Hindlimb muscle (tissue), 1 donor: Measurements from ENCODE around the gene OR2B2. TPM values are rescaled to one million over a fixed set of nuclear protein-coding genes. Genes with fewer than 3 reads are reported as not detected.
A peak's percentile ranks its signal among the peaks of the same experiment; 100 is the strongest.
"Not testable (repeated sequence)": the region's sequence is repeated elsewhere in the genome, so short reads cannot be mapped to it uniquely, and the experiment has no call there.

Experiments used
- DNase-seq: peaks from one replicate; pipeline ENCODE4 v3.0.0-alpha.2; 2013
- polyA plus RNA-seq: library from polyadenylated mRNA; unstranded; fragments of 120-200 nt; gene quantifications from one replicate; pipeline ENCODE4 v1.2.1, GENCODE V29; 2013; ENCODE audit not compliant: insufficient read length

The OR2B2 gene
- polyA plus RNA-seq, result not detected

DNA sequence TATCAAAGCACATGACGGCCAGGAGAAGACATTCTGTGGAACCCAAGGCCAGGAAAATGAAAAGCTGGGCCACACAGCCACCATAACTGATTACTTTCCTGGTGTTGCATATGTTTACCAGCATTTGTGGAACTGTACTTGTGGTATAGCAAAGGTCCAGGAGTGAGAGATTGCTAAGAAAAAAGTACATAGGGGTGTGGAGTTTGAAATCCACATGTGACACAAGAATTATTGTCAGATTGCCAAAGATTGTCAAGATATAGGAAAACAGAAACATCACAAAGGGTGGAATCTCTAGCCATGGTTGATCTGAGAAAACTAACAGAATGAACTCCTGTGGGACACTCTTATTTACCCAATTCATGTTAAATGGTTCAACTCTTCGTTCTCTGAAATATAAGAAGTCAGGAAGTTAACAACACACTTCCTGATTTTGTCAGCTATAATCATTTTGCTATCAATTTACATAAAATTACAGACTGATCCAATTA, at the start of gene OR2B2:
TSS of gene OR2B2 (minus strand) at position 441 of the 491 bp plus-strand sequence. CDS start at position 364, 77 bp downstream.
- no peak for DNase-seq

DNA sequence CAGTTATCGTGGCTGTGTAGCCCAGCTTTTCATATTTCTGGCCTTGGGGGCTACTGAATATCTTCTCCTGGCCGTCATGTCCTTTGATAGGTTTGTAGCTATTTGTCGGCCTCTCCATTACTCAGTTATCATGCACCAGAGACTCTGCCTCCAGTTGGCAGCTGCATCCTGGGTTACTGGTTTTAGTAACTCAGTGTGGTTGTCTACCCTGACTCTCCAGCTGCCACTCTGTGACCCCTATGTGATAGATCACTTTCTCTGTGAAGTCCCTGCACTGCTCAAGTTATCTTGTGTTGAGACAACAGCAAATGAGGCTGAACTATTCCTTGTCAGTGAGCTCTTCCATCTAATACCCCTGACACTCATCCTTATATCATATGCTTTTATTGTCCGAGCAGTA, 45.3 kb upstream of the OR2B2 start:
- no peak for DNase-seq

DNA sequence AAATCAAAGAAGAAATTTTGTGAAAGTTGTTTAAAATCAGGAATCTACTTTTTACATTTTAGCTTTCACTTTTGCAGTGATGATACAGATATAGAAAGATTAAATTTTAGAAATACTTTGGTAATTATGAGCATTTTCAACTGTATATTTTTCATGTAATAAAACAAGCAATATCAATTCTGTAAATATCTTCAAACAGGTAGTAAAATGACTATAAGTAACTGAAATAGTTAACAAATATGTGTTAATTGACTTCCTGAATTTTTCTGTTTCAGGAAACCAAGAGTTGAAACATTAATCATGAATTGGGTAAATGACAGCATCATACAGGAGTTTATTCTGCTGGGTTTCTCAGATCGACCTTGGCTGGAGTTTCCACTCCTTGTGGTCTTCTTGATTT, 44.7 kb upstream of the OR2B2 start, which contains the start of gene OR2B6:
TSS of gene OR2B6 (plus strand) at position 301 of the 400 bp plus-strand sequence. CDS start at position 301, 0 bp downstream.
- no peak for DNase-seq

DNA sequence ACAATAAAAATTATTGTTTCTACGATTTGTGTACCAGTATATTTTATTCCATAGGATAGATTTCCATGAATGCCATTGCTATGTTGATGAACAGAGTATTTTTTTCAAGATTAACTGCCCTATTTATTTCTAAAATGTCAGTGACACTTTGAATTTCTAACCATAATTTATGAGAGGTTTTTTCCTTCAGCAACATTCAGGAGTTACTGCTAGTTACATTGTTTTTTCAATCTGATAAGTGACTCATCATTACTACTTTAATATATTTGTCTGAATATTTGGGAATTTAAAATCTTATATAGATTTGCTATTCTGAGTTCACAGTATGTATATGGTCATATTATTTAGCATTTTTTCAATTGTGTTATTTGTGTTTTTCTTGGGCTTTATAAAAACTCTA, 38.8 kb upstream of the OR2B2 start:
- DNase-seq, result no peak

DNA sequence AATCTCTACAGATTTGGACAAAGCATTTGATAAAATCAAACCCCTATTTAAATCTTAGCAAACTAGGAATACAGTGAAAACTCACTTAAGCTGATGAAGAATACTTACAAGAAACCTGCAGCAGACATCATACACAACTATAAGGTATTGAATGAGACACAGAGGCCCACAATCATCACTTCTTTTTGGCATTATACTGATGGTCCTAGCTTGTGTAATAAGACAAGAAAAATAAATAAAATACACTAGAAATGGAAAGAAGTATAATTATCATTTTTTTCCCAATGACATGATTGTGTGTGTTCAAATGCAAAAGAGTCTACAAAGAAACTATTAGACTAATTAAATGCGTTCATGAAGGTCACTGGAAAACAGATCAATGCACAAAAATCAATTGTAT, 36.0 kb upstream of the OR2B2 start:
- DNase-seq, result no peak

DNA sequence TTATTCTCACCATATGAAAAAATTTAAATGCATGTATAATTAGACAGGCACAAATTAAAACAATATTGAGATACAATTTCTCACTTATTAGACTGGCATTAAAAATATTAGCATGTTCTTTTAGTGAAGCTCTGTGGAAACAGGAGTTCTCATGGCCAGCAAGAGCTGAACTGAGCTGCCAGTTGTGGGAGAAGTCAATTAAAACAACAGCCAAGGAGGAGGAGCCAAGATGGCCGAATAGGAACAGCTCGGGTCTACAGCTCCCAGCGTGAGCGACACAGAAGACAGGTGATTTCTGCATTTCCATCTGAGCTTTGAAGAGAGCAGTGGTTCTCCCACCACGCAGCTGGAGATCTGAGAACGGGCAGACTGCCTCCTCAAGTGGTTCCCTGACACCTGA, 30.9 kb upstream of the OR2B2 start:
- not testable (repeated sequence) for DNase-seq

DNA sequence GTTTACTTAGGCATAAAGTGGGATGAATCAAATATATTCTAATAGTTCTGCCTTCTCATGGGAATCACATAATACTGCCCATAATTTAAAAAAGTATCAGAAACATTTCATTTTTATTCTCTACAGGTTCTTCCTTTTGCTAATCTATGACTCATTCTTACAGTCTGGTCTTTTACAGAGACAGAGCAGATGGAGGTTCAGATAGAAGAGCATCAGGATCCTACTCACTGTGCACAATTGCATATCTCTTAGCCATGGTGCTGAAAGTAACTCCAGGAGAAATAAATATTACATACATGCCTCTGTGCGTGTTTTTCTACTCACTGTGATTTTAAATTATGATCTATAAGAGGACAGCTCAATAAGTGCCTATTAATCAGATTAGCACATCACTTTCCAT, 28.6 kb upstream of the OR2B2 start:
- no peak for DNase-seq

DNA sequence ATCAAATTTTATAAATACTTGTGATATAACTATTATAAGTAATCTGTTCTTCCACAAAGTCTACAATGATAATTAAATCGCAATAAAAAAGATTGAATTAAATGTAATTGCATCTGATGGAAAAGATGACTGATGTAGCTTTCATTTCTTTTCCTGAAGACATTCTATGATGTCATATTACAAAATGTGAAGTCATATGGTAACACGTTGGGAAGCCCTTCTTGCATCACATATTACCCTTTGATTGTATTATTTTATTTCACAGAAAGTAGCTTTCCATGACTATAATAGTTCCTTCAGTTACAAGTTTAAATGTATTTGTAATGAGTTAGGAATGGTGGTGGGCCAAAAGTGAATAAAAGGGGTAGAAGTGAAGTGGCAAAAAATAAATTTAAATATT, 19.0 kb upstream of the OR2B2 start:
- DNase-seq, result no peak

DNA sequence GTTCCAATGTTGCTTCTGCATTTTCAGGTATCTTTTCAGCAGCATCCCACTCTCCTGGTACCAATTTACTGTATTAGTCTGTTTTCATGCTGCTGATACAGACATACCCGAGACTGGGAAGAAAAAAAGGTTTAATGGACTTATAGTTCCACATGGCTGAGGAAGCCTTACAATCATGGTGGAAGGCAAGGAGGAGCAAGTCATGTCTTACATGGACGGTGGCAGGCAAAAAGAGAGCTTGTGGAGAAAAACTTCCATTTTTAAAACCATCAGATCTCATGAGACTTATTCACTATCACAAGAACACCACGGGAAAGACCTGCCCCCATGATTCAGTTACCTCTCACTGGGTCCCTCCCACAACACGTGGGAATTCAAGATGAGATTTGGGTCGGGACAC, 17.7 kb upstream of the OR2B2 start:
- DNase-seq, result not testable (repeated sequence)

DNA sequence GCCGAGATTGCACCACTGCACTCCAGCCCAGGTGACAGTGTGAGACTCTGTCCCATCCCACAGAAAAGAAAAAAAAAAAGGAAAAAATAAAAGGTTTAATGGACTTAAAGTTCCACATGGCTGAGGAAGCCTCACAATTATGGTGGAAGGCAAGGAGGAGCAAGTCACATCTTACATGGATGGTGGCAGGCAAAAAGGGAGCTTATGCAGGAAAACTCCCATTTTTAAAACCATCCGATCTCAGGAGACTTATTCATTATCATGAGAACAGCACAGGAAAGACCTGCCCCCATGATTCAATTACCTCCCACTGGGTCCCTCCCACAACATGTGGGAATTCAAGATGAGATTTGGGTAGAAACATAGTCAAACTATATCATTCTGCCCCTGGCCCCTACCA, 15.8 kb upstream of the OR2B2 start:
- DNase-seq, result not testable (repeated sequence)

DNA sequence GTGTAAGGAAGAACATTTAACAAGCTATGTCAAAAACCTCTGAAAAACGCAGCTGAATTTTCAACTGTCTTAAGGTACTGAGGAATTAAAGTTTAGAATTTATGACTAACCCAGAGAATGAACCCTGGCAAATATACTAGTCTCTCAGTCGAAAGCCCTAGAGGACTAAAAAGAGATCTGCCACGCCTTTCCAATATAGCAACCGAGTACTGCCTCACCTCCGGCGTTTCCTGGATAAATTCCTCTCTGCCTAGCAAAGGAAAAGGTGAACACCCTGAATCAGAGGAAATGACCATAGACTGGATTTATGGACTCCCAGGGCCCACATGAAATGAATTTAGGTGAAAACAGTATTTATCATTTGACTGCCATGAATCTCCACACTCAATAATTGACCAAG, 12.0 kb upstream of the OR2B2 start:
- DNase-seq, result no peak

DNA sequence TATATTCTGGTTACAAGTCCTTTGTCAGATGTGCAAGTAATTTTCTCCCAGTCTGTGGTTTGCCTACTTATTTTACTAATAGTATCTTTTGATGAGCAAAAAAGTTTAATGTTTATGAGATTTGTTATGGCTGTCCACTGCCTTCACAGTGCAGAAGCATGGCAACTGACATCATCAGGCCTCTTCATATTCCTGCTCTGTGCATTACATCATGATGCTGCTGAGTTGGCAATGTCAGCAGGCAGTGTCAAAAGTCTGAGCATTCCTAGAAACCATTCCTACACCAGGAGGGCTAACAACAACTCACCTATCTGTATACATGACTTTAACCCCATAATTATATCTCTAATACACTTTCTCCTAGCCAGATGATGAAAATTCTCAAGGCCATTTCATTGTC, 10.8 kb upstream of the OR2B2 start:
- DNase-seq, result no peak

DNA sequence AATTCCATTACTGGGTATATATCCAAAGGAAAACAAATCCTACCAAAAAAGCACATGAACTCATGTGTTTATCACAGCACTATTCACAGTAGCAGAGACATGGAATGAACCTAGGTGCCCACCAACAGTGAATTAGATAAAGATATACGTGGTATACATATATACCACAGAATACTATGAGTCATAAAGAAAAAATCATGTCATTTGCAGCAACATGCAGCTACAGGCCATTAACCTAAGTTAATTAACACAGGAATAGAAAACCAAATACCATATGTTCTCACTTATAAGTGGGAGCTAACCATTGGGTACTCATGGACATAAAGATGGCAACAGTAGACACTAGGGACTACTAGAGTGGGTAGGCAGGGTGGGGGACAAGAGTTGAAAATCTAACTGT, 4.2 kb downstream of the OR2B2 start:
- no peak for DNase-seq

DNA sequence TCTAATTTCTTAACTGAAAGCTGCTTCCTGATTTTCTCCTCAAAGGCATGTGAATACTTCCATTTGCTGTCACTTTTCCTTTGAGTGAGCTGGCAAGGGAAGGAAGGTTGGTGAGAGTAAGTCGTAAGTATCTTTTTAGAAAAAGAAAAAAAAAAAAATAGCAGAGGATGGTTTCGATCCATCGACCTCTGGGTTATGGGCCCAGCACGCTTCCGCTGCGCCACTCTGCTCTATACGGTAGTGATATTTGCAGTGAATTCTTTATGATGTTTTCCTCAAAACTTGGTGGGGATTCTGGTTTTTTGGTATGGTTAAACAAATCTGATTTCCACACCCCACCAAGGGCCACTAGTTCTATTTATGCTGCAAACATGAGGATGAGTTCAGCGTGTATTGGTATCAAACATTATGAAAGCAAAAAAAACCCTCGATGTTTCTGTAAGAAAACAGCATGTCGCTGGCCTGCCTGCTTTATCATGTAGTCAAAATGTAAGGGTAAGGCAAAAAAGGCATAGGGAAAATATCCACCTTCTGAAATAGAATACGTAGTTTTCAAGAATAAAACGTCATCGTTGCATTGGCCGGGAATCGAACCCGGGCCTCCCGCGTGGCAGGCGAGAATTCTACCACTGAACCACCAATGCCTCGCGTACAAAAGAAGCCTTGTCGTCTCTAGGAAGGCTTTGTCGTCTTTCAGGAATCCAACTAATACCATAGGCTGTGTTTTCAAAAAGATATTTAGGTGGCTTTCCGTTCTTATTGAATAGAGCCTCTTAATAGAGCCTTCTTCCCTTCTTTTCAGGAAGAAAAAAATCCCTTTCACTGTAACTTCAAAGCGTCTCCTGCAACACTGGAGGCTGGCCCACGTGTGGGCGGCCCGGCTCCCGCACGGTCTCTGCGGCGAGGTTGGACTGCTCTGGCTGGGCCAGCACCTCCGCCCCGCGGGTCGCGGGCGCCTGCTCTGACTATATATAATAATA, 9.6 kb downstream of the OR2B2 start:
- peak; percentile 92 for DNase-seq

DNA sequence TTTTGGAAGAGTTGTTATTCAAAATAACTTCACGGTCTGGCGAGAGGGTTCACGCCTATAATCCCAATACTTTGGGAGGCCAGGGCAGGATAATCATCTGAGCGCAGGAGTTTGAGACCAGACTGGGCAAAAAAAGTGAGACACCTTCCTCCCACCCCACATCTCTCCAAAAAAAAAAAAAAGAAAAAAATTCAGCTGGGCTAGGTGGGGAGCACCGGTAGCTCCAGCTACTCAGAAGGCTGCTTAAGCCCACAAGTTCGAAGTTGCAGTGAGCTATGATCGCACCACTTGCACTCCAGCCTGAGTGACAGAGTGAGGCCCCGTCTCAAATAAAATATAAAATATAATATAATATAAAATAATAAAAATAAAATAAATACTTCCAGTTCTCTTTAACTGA, 10.4 kb downstream of the OR2B2 start:
- DNase-seq, result no peak

DNA sequence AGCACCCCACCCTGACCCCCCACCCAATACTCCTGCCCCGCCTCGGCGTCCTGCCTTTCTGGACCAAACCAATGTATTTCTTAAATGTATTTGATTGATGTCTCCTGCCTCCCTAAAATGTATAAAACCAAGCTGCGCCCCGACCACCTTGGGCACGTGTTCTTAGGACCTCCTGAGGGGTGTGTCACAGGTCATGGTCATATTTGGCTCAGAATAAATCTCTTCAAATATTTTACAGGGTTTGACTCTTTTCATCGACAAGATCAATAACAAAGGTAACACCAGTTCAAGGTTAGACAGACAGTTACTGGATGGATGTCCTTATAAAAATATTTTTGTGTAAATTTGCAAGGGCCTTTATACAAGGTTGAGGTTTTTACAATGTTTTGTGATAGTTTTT, 12.0 kb downstream of the OR2B2 start:
- not testable (repeated sequence) for DNase-seq

DNA sequence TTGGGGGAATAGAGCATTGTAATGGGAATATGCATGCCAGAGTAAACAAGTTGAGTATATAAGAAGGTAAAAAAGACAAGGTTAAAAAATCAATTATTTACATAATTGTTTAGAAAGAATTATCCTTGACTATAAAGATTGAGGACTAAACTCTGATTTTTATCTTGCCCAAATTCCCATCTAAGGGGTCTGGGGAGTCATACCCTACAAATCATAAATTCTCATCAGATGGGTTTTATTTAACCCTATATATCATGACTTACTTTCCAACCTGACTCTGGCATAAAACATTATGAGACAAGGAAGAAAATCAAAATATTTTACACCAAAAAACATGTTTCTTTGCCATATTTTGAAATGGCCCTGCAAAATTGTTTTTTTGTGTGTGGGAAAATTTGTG, 12.7 kb downstream of the OR2B2 start:
- no peak for DNase-seq

DNA sequence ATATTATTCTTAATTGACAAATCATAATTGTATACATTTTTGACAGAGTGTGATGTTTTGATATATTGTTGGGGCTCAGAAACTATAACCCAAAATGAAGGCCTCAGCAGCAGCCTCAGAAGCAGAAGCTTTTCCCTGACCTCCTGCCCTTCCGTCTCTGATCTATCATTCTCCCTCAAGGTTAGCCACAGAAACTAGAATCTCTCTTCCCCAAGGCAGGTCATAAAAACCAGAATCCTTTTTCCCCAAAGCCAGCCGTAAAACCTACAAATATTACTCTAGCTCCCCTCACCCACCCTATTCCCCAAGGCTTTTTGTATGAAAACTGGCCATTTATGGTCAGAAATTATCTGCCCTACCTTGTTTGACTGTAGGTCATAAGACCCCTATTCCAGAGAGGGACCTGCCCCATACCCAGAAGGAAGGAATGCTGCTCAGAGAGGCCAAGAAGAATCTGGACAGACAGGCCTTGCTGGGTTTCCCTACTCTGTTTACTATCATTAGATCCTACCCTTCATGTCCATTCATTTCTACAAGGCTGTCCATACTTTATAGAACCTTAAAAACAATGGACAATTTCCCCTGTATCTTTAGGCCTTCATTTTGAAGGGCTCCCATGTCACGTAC, 14.5 kb downstream of the OR2B2 start:
- DNase-seq, result no peak

DNA sequence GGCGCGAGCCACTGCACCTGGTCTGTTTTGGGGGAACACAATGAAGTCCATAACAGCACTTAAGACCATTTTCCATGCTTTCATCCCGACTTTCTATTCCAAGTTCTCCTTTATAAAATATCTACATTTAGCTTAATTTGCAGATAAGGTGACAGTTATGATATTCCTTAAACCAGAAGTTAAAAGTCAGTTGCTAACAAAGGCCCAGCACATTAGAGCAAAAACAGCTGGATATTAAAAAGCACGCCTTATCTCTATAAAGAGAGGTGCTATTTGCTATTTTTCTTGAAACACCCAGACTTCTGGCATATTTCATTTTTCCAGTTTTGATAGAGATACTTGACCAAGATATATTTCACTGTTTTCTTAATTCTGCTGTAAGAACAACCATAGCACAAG, 15.8 kb downstream of the OR2B2 start:
- no peak for DNase-seq

DNA sequence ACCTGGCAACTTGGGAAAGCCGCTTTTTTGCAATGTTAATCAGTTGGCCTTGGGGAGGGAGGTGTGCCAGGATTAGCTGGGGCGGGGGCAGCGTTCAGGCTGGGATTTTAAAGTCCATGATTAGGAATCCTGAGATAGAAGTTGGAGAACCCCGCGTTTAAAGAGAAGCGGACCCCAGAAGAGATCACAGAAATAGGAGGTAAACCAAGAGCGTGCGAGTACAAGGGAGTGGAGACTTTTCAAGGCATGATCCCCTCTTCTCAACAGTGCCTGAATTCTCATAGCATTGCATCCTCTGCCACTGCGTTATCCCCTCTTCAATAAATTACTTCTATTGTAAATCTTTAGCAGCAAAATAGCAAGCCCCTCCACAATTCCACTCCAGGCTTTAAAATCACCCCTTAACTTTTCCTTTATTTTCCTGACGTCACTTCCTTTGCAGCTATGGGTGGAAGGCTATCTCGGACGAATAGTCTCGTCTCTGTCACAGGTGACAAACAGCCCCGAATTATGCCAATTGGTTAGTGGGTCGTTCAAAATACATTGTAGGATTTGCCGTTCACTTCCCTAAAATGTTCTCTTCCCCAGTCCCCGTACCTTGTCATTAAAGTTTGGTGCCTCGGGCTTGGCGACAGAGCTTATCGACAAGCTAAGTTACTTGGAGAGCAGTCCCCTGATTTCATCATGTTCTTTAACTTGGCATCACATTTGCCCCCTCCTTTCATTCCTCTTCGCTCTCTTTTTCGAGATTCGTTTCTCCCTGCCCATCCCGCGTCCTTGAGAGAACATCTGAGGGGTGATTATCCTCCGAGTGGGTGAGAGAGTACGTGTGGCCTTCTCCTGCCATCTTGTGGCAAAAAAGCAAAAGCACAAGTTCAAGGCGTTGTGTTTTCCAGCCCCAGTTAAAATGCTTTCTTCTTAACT, 17.1 kb downstream of the OR2B2 start:
- DNase-seq, result peak; percentile 84

DNA sequence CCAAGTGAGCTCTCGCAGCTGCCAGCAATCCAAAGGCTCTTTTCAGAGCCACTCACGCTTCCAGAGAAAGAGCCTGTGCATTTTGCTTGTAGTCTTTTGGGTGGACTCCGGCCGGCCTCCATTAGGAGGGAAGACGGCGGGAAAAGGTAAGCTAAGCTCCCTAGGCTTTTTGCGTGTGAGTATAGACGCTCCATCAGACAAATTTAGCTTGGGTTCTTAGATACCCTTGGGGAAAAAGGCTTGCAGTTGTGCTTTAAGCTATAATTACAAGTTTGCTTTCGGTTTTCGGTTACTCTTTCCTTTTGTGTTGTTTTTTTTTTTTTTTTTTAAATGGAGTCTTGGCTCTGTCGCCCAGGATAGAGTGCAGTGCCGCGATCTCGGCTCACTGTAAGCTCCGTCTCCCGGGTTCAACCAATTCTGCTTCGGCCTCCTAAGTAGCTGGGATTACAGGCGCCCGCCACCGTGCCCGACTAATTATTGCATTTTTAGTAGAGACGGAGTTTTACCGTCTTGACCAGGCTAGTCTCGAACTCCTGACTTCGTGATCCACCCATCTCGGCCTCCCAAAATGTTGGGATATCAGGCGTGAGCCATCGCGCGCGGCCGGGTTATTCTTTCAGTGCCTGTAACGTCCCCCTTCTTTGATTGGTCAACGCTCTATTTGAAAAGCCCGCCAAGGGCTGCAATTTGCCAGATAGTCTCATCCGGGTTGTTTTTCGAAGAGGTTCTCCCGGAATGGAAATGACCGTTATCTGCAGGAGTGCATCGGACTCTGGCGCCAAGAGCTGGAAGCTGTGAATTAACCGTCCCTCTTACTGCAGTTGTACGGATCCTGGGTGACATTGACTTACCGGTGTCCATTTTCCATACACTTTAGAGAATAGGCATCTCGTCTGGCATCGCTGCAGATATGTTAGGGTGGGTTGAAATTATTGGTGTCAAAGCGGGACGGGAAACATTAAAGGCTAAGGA, 18.1 kb downstream of the OR2B2 start:
- peak; percentile 94 for DNase-seq
